Liver (tissue), 9 donors: ENCODE measurements around the gene FAHD2A. TPM values are rescaled to one million over a fixed set of nuclear protein-coding genes. Genes with fewer than 3 reads are reported as not detected.
"Not testable (repeated sequence)": the region's sequence is repeated elsewhere in the genome, so short reads cannot be mapped to it uniquely, and the experiment has no call there.

Source experiments
- DNase-seq: peaks from one replicate; pipeline ENCODE4 v3.0.0-alpha.2; 2017; ENCODE audit warnings: low spot score
- H3K27ac ChIP-seq, 2 donors: one replicate each; pipeline ENCODE4 v1.7.0; 2013; ENCODE audit warnings: inconsistent platforms in 2 of 2, low read length in 2 of 2, control low read depth in 1 of 2, low read depth in 1 of 2, mild to moderate bottlenecking in 1 of 2
- H3K27me3 ChIP-seq, 4 donors: one replicate each; pipeline versions ENCODE4 v1.6.1 to v1.7.0; 2013; ENCODE audit warnings: low read length in 3 of 4, inconsistent platforms in 1 of 4, mild to moderate bottlenecking in 1 of 4, moderate library complexity in 1 of 4; ENCODE audit not compliant: control insufficient read depth in 4 of 4, insufficient read depth in 4 of 4
- H3K36me3 ChIP-seq, 4 donors: one replicate each; pipeline versions ENCODE4 v1.6.1 to v1.7.0; 2013; ENCODE audit warnings: low read length in 3 of 4, mild to moderate bottlenecking in 3 of 4, low read depth in 1 of 4, moderate library complexity in 1 of 4; ENCODE audit not compliant: control insufficient read depth in 4 of 4, insufficient read depth in 3 of 4
- H3K4me1 ChIP-seq, 4 donors: one replicate each; pipeline versions ENCODE4 v1.6.1 to v1.7.0; 2013; ENCODE audit warnings: low read length in 3 of 4, mild to moderate bottlenecking in 3 of 4, moderate library complexity in 1 of 4; ENCODE audit not compliant: control insufficient read depth in 4 of 4, insufficient read depth in 4 of 4
- H3K4me3 ChIP-seq, 3 donors: one replicate each; pipeline versions ENCODE4 v1.6.1 to v1.7.0; 2013; ENCODE audit warnings: low read length in 3 of 3, control low read depth in 1 of 3, low read depth in 1 of 3, mild to moderate bottlenecking in 1 of 3
- H3K9ac ChIP-seq, 2 donors: one replicate each; pipeline ENCODE4 v1.7.0; 2013; ENCODE audit warnings: low read length in 2 of 2, mild to moderate bottlenecking in 2 of 2, moderate library complexity in 2 of 2, control low read depth in 1 of 2, low read depth in 1 of 2
- H3K9me3 ChIP-seq, 4 donors: one replicate each; pipeline versions ENCODE4 v1.6.1 to v1.7.0; 2013; ENCODE audit warnings: low read length in 3 of 4; ENCODE audit not compliant: control insufficient read depth in 4 of 4
- WGBS: extraction: QIAGEN DNeasy Blood & Tissue Kit; methylation state at CpG from one replicate; pipeline ENCODE4 v1.1.7; 2013; 5-methylcytosine and 5-hydroxymethylcytosine counted together
- polyA plus RNA-seq, 2 donors: library from polyadenylated mRNA; stranded (reverse) in 1 of 2; unstranded in 1 of 2; fragments of 200-250 nt in 1 of 2; fragments of >200 nt in 1 of 2; fragmentation: Nextera tagmentation in 1 of 2; extraction: Ambion mirVana in 1 of 2; gene quantifications; one replicate each; pipeline versions ENCODE4 v1.2.1 to v1.2.3, GENCODE V29; 2013 to 2015
- total RNA-seq, 2 donors: library from RNA; depleted of rRNA; stranded (reverse); fragments of >200 nt; gene quantifications; one replicate each; pipeline ENCODE4 v1.2.3, GENCODE V29; 2014
- donor health status: healthy.
- donor health status: healthy.
- donor health status: healthy.
- donor health status: healthy.
- donor health status: healthy.

The FAHD2A gene
- total and polyA plus RNA-seq, 4 donors, result 20.1 to 105 (median 69.3) TPM

DNA sequence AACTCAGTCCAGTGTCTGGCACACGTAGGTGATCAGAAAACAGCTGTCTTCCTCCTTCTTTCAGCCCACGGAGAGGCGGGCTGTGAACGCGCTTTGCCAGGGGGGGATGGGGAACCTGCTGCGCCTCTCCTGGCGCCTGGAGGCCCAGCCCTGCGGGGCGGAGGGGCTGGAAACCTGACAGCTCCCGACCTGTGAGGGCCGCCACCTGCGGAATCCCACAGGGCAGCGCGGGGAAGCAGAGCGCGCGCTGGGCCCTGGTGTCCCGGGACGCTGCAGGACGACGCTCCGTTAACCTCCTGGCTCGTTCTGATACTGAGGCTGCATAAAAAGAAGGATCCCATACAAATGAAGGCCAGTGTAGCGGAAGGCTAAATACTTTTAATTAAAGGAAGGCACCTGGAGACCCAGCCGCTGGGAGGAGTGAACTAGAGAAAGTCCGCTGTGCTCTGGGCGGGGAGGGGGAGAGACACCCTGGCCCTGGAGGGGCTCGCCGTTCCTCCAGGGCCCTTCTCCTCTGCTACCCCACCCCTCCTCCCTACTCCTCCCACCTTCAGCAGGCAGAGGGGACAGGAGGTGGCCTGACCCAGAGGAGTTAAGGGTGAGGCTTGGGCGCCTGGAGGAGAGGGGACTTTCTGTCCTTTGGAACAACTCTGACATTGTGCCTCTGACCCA is 24.8 kb downstream of the FAHD2A start:
- not testable (repeated sequence) for H3K36me3 ChIP-seq, H3K9me3 ChIP-seq, H3K27me3 ChIP-seq, H3K9ac ChIP-seq, H3K27ac ChIP-seq, DNase-seq, H3K4me1 ChIP-seq, H3K4me3 ChIP-seq
- 69% methylated on average over 14 of the region's 30 CpGs for WGBS

DNA sequence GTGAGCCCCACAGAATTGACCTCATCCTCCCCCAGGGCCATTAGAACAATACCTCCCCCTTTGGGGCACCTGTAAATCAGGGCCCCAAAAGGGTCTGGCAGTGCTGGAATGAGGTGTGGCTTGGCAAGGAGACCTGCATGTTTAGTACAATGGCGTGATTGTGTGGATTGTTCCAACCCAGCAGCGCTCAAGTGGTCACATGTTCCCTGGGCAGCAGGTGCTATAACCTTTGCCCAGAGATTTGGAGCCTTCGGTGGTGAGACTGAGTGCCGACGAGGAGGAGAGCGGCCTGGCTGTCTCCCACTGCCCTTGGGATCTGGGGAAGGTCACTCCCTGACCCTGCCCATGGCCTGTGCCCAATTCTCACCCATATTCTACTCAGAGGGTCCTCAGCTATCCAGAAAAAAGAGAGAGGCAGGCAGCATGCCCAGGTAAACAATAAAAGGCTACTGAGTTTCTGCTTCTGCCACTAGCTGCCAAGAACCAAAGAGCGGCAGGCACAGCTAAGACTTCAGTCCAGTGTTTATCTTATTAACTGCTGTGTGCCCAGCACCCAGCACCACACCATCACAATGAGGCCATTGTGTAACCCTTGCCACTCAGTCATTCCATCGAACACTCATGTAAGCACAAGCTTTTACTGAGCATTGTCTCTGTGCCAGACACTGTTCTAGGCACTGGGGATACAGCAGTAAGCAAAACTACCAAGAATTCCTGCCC is 27.4 kb downstream of the FAHD2A start:
- not testable (repeated sequence) for H3K27ac ChIP-seq, H3K4me3 ChIP-seq, H3K4me1 ChIP-seq, H3K27me3 ChIP-seq, H3K9ac ChIP-seq, DNase-seq, H3K36me3 ChIP-seq, H3K9me3 ChIP-seq
- WGBS, result no CpG with 5 or more reads among the region's 8 CpGs

DNA sequence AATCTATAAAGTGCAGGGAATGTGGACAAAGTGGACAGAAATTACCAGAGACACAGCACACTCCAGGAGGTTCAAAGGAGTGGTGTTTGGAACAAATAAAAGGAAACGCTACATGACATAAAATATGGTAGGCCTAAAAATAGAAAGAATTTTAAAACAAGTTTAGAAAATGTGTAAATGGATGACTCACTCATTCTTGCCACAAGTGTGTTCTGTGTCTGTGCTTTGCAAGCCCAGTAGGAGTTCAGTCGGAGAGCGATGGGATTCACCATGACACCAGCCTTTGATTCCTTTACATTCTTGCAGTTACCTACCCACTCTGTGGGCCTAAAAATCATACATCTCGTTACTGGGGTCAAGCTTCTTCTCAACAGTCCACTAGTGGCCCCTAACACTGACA is 30.9 kb downstream of the FAHD2A start:
- H3K4me3 ChIP-seq, H3K27me3 ChIP-seq, H3K36me3 ChIP-seq, DNase-seq, H3K9me3 ChIP-seq, H3K27ac ChIP-seq, H3K9ac ChIP-seq, H3K4me1 ChIP-seq: not testable (repeated sequence)
- WGBS, result 83% methylated on average over 1 of the region's 4 CpGs

DNA sequence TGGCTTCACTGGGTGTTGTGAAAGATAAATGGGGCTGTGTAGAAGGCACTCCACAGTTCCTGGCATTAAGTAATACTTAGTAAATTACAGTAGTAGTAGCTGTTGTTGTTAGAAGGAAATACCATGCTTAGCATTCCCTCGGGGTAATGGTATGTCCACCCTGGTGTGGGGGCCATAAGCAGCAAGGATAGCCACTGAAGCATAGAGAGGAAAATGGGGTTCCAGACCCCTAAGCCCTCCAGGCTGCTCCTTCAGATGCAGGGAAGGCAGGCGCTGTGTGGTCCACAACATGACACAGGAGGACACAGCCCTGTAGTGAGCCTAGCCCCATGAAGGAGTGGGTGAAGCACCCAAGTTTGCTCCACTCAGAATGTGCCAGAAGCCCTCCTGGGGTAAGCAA is 31.5 kb downstream of the FAHD2A start:
- not testable (repeated sequence) for H3K27ac ChIP-seq, H3K4me3 ChIP-seq, H3K9ac ChIP-seq, H3K9me3 ChIP-seq, H3K36me3 ChIP-seq, H3K4me1 ChIP-seq, H3K27me3 ChIP-seq, DNase-seq
- 92% methylated on average over 2 of the region's 2 CpGs for WGBS

DNA sequence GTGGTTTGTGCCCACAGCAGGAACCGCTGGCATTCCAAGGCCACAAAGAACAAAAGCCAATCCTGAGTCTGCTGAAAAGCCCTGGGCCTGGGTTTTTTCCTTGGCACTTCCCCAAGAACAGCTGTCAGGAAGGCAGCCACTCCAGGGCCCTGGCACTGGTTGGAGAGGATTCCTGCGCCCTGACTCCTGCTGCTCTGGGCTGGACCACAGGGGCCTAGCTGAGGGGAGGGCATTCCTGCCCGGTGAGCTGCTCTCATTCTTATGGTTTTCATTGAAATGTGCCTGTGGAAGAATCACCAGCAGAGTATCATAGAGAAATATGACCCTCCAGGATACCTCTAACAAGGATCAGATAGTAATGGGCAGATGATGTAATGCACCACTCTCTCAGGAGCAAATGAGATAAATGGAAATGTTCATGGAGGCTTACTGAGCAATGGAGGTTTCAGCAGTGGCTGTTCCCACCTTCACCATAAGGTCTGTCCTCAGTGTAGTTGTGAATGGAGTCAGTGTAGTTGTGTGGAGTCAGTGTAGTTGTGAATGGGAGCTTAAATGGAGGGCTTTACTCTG is 32.1 kb downstream of the FAHD2A start:
- DNase-seq, H3K4me3 ChIP-seq, H3K27me3 ChIP-seq, H3K36me3 ChIP-seq, H3K27ac ChIP-seq, H3K4me1 ChIP-seq, H3K9ac ChIP-seq, H3K9me3 ChIP-seq: not testable (repeated sequence)
- WGBS, result 86% methylated on average over 2 of the region's 3 CpGs

DNA sequence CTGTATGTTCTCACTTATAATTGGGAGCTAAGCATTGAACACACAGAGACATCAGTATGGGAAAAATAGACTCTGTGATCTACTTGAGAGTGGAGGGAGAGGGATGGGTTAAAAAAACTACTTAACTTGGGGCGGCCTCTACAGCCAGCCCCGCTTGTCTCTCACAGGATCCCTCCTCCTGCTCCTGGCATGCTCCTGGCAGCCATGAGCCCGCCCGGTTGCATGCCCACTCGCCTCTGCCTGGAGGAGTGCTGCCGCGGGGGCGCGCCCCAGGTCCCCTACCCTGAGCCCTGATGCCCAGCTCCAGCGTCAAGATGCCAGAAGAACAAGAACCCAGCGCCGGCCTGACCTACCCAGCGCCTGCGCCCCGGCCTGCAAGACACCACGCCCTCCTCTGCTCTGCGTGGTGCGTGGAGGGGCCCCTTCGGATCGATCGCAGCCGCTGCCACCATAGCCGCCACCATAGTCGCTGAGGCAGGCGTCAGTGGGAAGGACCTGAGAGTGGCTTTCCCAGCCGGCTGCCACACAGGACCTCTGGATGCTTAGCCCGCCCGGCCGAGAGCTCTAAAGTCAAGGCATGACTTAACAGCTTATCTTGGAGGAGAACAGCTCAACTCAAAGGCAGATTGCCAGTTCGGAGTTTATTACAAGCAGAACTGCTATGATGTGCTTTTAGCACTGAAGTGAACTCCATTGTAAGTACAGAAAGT is 32.8 kb downstream of the FAHD2A start:
- not testable (repeated sequence) for H3K27me3 ChIP-seq, H3K36me3 ChIP-seq, DNase-seq, H3K4me3 ChIP-seq, H3K9me3 ChIP-seq, H3K27ac ChIP-seq, H3K9ac ChIP-seq, H3K4me1 ChIP-seq
- WGBS, result no CpG with 5 or more reads among the region's 30 CpGs

DNA sequence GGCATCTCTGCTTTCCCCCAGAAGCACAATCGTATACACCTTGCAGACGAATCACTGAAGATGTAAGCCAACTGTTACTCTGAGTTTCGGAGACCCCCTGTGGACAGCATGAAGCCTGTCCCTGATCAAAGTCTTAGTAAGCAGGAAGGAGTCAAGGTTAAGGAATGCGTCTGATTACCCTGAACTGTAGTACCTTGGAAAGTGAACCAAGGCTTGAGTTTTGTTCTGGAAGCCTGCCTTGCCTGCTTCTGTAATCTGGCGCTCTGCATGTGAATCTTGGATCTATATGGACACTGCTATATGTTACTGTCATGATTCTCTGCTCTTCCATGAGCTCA is 33.3 kb downstream of the FAHD2A start:
- H3K4me3 ChIP-seq, DNase-seq, H3K27ac ChIP-seq, H3K9me3 ChIP-seq, H3K9ac ChIP-seq, H3K4me1 ChIP-seq, H3K27me3 ChIP-seq, H3K36me3 ChIP-seq: not testable (repeated sequence)
- 90% methylated on average over 3 of the region's 5 CpGs for WGBS

DNA sequence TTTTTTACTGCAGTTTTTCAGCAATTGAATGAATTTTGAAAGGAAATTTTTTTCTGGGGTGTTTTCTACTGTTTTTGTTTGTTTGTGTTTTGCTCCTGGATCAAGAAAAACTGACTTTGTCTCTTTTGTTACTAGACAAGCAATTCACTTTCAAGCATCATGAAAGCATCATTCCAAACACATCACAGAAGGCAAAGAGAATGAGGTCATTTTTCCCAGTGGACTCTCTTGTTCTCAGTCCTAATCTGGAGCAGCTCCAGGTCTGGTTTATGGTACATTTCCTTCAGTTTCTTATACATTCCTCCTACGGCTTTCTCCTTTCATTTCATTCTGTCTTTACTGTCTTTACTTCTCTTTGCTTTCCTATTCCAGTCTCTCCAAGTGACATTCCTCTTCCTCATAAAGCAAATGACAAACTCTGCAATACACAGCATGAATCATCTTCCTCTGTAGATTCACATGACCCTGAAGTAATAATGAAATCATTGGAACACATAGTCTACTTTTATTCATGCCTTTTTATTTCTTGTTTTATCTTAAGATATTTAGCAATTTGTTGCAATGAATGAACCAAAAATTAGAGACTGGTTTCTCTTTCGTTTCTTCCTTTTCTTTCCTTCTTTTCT is 40.1 kb downstream of the FAHD2A start:
- not testable (repeated sequence) for H3K9ac ChIP-seq

More for the DNA sequence above, 40.1 kb downstream of the FAHD2A start:
- H3K4me3 ChIP-seq, H3K27ac ChIP-seq, H3K9me3 ChIP-seq, H3K36me3 ChIP-seq, H3K27me3 ChIP-seq, DNase-seq, H3K4me1 ChIP-seq: not testable (repeated sequence)
- no CpG with 5 or more reads among the region's 2 CpGs for WGBS
